ENCODE measurements around the gene RANBP17.

GRCh38 chr5:170854566-170854965 lies 7.3 kb upstream of the RANBP17 start:
- TF ChIP-seq CTCF (IDR thresholded peaks at IDR 0.05) (no peak), POLR2AphosphoS5 (IDR thresholded peaks at IDR 0.05) (no peak)
